Spleen (tissue), 7 donors: ENCODE results near the gene CELA2B.

ENCODE experiments used
- POLR2A ChIP-seq, 3 donors: fragments of 450-650 bp; IDR thresholded peaks; one replicate each; pipeline ENCODE4 v1.5.1; 2017; ENCODE audit warnings: antibody characterized with exemption in 3 of 3, mild to moderate bottlenecking in 1 of 3
- POLR2AphosphoS5 ChIP-seq, 3 donors: sonication (generic); formaldehyde crosslinking; IDR thresholded peaks; one replicate each; pipeline ENCODE4 v1.5.1; 2017; ENCODE audit warnings: antibody characterized with exemption in 3 of 3
- TF ChIP-seq, protein P1 (sequence below), 11 experiments: fragments of 200-600 bp in 7 of 11; fragments of 450-650 bp in 4 of 11; sonication (generic) in 4 of 11; IDR thresholded peaks in 8 of 11; conservative IDR thresholded peaks in 3 of 11; 1 replicate in 7 of 11; 2 replicates in 4 of 11; pipeline versions ENCODE4 v1.4.0 to v1.8.0; 2016 to 2021; ENCODE audit warnings: antibody characterized with exemption in 11 of 11, inconsistent platforms in 4 of 11, mild to moderate bottlenecking in 1 of 11
- donor health status: DM: no; HTN: no; CAD: no; lungs with moderate emphysema.
- donor health status: DM: no; HTN: no; CAD: no.
- donor health status: DM: no; HTN: no; CAD: no.

DNA sequence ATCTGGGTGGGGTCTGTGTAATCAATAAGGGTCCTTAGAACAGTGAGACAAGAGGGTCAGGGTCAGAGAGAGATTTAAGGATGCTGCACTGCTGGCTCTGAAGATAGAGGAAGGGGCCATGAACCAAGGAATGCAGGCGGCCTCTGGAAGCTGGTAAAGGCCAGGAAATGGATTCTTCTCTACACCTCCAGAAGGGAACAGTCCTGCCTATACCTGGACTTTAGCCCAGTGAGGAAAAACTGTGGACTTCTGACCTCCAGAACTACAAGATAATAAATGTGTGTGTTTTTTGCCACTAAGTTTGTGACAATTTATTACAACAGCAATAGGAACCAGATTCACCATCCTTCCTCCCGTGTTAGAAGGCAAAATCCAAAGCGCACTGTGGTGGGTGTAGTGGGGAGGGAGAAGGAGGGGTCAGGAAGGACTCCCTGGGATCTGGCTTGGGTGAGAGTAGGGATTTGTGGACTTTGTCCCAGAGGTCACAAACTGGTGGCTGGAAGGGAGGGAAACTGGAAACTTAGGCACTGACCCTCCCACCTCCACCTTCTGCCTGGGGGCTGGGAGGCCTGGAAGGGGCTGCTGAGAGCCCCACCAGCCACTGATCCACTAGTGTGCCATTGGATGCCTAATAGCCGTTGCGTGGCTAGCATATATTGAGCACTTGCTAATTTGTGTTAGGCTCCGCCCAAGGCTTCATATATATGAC lies 24.7 kb upstream of the CELA2B start:
- TF ChIP-seq POLR2A (IDR thresholded peaks at IDR 0.05) (no peak), POLR2AphosphoS5 (IDR thresholded peaks at IDR 0.05) (no peak)
- TF ChIP-seq, protein P1, sequence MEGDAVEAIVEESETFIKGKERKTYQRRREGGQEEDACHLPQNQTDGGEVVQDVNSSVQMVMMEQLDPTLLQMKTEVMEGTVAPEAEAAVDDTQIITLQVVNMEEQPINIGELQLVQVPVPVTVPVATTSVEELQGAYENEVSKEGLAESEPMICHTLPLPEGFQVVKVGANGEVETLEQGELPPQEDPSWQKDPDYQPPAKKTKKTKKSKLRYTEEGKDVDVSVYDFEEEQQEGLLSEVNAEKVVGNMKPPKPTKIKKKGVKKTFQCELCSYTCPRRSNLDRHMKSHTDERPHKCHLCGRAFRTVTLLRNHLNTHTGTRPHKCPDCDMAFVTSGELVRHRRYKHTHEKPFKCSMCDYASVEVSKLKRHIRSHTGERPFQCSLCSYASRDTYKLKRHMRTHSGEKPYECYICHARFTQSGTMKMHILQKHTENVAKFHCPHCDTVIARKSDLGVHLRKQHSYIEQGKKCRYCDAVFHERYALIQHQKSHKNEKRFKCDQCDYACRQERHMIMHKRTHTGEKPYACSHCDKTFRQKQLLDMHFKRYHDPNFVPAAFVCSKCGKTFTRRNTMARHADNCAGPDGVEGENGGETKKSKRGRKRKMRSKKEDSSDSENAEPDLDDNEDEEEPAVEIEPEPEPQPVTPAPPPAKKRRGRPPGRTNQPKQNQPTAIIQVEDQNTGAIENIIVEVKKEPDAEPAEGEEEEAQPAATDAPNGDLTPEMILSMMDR (IDR thresholded peaks at IDR 0.05 in 8 of 11, conservative IDR thresholded peaks at IDR 0.05 in 3 of 11), result no peak
